Glutamatergic neuron (in vitro differentiated cells): Measurements from ENCODE around the gene CBX4. TPM values are rescaled to one million over a fixed set of nuclear protein-coding genes. Genes with fewer than 3 reads are reported as not detected.

ENCODE experiments used
- DNase-seq: peaks from one replicate; pipeline ENCODE4 v3.0.0; 2022
- H3K27ac Mint-ChIP-seq: one replicate; pipeline ENCODE4 v1.8.0; 2020; ENCODE audit warnings: mild to moderate bottlenecking, mixed read lengths, inconsistent platforms; ENCODE audit not compliant: unreplicated experiment
- H3K27me3 Mint-ChIP-seq: one replicate; pipeline ENCODE4 v1.8.0; 2020; ENCODE audit warnings: mild to moderate bottlenecking, moderate library complexity, mixed read lengths, inconsistent platforms; ENCODE audit not compliant: unreplicated experiment
- H3K36me3 Mint-ChIP-seq: one replicate; pipeline ENCODE4 v1.8.0; 2020; ENCODE audit warnings: mild to moderate bottlenecking, mixed read lengths, inconsistent platforms; ENCODE audit not compliant: unreplicated experiment
- H3K4me1 Mint-ChIP-seq: one replicate; pipeline ENCODE4 v1.8.0; 2020; ENCODE audit warnings: mild to moderate bottlenecking, low read depth, mixed read lengths, inconsistent platforms; ENCODE audit not compliant: unreplicated experiment
- H3K4me3 Mint-ChIP-seq: one replicate; pipeline ENCODE4 v1.8.0; 2020; ENCODE audit warnings: mild to moderate bottlenecking, mixed read lengths, inconsistent platforms; ENCODE audit not compliant: unreplicated experiment
- H3K9me3 Mint-ChIP-seq: one replicate; pipeline ENCODE4 v1.8.0; 2020; ENCODE audit warnings: mild to moderate bottlenecking, moderate library complexity, mixed read lengths, inconsistent platforms; ENCODE audit not compliant: unreplicated experiment
- total RNA-seq: library from RNA; stranded (reverse); fragmentation: NEBNext Ultra II Directional; extraction: Animal tissue kit (Norgen Biotek cat#: 25700); gene quantifications from one replicate; pipeline ENCODE4 v1.2.1, GENCODE V29; 2021; ENCODE audit not compliant: unreplicated experiment
- TF ChIP-seq, protein P1 (sequence below): fragments of 200-600 bp; sonication (generic); IDR thresholded peaks from one replicate; pipeline ENCODE4 v1.5.0; 2021; ENCODE audit not compliant: partially characterized antibody, unreplicated experiment

CBX4 gene
- total RNA-seq, 1 donor from 2014 or later = 19.3 TPM

DNA sequence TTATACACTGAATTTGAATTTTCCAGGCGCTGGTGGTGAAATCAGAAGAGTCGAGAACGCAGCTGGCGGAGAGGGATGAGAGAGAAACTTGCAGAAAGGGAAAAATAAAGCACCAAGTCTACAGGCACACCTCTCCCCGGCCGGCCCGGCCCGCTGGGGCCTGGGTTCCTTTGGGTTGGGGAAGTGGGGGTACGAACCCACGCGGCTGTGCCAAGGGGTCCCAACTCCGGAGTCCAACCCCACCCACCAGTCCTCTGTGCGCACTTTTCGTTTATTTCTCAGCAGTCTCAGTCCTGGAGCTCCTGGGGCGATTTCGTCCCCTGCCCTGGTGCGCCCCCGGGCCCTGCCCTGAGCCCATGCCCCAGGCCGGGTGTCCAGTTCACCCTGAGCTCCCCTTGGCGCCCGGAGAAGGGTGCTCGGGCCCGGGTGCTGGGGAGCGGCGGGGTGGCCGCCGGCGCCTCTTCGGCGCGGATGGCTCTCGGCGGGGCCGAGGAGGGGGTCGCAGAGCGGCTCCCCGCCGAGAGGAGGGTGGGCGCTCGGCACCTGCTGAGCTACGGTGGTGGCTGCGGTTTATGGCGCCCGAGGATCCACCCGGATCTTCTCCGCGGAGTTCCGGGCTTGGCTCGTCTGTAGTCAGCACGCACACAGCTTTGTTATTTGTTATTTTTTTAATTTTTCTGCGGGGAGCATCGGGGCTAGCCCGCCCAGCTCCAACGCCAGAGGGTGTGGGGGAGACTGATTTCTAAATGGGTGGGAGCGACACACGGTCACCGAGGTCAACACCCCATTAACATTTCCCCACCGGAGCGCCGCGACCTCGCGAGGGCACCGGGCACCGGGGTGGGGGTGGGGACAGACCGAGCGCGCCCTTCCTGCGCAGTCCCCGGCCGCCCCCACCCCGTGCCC is 26.6 kb downstream of the CBX4 start:
- DNase-seq = peak; percentile 28
- TF ChIP-seq, protein P1, sequence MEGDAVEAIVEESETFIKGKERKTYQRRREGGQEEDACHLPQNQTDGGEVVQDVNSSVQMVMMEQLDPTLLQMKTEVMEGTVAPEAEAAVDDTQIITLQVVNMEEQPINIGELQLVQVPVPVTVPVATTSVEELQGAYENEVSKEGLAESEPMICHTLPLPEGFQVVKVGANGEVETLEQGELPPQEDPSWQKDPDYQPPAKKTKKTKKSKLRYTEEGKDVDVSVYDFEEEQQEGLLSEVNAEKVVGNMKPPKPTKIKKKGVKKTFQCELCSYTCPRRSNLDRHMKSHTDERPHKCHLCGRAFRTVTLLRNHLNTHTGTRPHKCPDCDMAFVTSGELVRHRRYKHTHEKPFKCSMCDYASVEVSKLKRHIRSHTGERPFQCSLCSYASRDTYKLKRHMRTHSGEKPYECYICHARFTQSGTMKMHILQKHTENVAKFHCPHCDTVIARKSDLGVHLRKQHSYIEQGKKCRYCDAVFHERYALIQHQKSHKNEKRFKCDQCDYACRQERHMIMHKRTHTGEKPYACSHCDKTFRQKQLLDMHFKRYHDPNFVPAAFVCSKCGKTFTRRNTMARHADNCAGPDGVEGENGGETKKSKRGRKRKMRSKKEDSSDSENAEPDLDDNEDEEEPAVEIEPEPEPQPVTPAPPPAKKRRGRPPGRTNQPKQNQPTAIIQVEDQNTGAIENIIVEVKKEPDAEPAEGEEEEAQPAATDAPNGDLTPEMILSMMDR = no peak
- Mint-ChIP-seq H3K4me1 (peaks cover 11% of the 10 kb centered on the region), H3K4me3 (peak overlapping the region; percentile 82), H3K36me3 (no peaks in the 10 kb centered on the region), H3K27ac (peak overlapping the region; percentile 62), H3K9me3 (peaks cover 8% of the 10 kb centered on the region), H3K27me3 (peaks cover 29% of the 10 kb centered on the region)

DNA sequence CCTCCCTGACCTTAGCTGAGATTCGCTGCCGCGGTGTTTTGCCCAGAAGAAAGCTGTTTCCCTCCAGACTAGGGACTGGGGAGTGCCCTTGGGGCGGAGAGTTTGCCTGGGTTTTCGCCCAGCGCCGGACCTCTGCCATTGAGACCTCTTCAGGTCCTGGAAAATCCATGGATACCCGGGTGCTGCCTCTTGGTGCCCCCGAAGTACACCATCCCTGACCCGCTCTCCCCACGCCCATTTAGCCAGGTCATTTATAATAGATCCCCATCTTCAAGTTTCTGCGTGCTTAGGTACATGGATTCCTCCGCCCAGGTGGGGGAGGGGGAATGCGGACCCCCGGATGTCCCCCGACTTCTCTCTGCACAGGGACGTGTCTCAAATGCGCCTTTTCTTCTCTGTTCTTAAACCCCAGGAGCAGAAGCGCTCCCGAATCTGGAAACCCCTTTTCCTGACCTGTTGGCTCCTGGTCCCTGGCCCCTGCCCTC is 27.3 kb downstream of the CBX4 start:
- TF ChIP-seq, protein P1 = no peak
- H3K27me3 Mint-ChIP-seq = peaks cover 31% of the 10 kb centered on the region
- no peak for DNase-seq
- no peaks in the 10 kb centered on the region for H3K36me3 Mint-ChIP-seq
- peaks cover 8% of the 10 kb centered on the region for H3K9me3 Mint-ChIP-seq
- H3K4me1 Mint-ChIP-seq = peaks cover 11% of the 10 kb centered on the region
- H3K27ac Mint-ChIP-seq = peak overlapping the region; percentile 62
- H3K4me3 Mint-ChIP-seq = peak overlapping the region; percentile 80

DNA sequence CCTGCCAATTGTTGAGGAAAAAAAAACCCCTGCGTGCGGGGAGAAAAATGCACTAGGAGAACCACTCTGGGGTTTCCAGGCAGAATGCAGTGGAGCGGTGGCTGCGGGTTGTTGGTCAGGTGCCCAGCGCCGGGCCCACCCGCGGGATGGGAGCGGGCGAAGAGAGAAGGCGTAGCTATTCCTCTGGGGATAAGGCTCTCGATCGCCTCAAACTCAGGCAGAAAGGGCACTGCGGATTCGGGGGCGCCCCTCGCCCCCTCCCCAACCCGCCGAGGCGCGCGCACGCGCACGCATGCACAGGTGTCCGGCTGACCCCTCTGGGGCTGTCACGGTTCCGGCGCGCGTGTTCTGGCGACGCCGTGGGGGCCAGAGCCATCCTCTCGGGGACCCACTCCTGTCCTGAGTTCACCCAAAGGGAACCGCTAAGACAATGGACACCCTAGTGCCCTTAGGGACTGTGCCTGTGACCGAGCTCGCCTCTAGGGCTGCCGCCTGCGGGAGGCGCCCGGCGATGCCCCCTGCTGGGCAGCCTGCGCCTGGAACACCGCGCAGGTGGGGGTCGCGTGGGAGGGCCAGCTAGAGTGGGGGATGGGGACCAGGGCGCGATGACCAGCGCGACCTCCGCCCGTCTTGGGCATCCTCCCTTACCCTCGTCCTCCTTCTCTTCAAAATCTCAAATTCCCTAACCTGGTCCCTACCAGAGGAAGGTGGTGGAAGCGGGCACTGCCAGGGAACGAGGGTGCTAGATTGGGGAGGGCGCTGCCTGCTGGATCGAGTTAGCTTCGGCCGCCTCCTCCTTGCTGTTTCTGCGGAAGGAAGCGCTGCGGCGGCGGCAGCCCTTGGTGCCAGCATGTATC is 28.0 kb downstream of the CBX4 start:
- H3K27me3 Mint-ChIP-seq = peaks cover 35% of the 10 kb centered on the region
- peak overlapping the region; percentile 89 for H3K4me3 Mint-ChIP-seq
- peaks cover 11% of the 10 kb centered on the region for H3K4me1 Mint-ChIP-seq
- TF ChIP-seq, protein P1 = peak; percentile 80
- H3K36me3 Mint-ChIP-seq = no peaks in the 10 kb centered on the region
- DNase-seq = peak; percentile 74
- peak overlapping the region; percentile 75 for H3K27ac Mint-ChIP-seq
- H3K9me3 Mint-ChIP-seq = peaks cover 9% of the 10 kb centered on the region

DNA sequence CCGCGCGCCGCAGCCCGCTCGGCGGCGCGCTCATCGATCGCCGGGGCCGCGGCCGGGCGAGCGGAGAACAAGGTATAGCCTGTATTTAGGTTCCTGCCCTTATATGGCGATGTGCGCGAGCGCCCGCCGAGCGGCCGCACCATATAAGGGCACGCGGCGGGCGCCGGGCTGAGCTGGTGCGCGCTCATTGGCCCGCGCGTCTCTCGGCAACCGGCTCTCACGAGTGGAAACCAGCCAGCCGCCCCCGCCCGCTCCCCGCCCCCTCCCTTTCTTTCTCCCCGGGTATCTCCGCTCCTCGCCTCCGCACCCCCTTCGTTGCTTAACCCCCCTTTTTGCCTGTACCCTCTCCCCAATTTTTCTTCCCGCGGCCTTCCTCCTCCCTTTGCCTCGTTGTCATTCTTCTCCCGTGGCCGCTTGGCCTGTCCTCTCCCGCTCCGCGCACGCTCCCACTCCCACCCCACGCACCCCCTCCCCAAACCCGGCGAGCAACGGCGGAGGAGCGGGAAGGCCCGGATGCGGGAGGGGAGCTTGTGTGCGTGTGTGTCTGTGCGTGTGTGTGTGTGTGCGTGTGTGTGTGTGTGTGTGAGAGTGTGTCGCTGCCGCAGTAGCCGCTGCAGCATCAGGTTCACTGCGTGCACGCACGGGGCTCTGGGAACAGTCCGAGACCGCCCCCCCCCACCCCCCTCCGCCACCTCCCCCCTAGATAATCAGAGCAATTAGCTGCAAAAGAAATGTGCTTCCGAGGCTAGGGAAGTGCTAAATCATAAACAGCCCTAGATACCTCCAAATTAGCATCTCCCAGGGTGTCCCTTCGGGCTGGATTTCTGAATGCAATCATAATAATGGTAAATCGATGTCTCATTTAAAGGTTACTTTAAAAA is 28.9 kb downstream of the CBX4 start:
- TF ChIP-seq, protein P1 = no peak
- peaks cover 13% of the 10 kb centered on the region for H3K9me3 Mint-ChIP-seq
- H3K27me3 Mint-ChIP-seq = peaks cover 37% of the 10 kb centered on the region
- peak overlapping the region; percentile 89 for H3K4me3 Mint-ChIP-seq
- peak overlapping the region; percentile 75 for H3K27ac Mint-ChIP-seq
- DNase-seq = peak; percentile 84
- no peaks in the 10 kb centered on the region for H3K36me3 Mint-ChIP-seq
- peaks cover 17% of the 10 kb centered on the region for H3K4me1 Mint-ChIP-seq
